CD4-positive, alpha-beta T cell treated with Interleukin-17A for 4 hours (primary cell): ENCODE measurements around the gene SP100.
A peak's percentile ranks its signal among the peaks of the same experiment; 100 is the strongest.

Experiments used
- DNase-seq: peaks from one replicate; pipeline ENCODE4 v3.0.0-alpha.2; 2020; ENCODE audit warnings: mixed read lengths

The SP100 gene

DNA sequence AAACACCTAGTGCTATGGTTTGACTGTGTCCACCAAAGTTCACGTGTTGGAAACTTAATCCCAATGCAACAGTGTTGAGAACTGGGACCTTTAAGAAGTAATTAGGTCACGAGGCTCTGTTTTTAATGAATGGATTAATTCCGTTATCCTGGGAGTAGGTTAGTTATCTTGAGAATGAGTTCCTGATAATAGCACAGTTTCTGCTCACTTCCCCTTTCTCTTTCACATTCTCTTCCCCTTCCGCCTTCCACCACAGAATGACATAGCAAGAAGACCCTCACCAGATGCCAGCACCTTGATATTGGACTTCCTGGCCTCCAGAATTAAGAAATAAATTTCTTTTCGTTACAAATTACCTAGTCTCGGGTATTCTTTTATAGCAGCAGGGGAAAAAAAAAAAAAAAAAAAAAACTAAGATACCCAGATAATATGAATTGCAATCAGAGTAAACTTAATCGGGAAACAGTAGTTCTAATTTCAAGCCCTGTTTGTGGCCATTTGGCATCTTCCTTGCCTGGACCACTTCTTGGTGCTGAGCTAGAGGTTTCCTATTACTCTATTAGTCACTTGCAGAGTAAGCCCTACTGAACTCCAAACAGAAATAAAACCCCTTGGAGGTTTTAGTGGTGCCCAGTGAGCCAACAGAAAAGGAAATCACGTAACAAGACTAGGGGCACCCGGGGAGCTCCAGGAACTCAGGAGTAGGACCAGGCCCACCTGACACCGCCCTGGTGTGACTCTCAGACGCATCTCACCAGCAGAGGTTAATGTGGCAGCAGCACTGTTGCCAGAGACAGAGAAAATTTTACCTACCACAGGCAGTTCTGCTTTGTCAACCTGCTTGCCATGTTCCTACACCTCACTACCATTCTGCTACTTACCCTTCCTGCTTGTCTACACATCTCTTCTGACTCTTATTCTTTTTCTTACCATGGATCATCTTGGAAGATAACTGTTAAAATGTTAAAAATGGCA, 149.1 kb downstream of the SP100 start:
- DNase-seq = no peak

- DNase-seq = no peak
These were observed 153.3 kb downstream of the SP100 start for GRCh38 chr2:230569298-230569697.

- DNase-seq = no peak
These were observed 155.0 kb downstream of the SP100 start for GRCh38 chr2:230570987-230571386.

DNA sequence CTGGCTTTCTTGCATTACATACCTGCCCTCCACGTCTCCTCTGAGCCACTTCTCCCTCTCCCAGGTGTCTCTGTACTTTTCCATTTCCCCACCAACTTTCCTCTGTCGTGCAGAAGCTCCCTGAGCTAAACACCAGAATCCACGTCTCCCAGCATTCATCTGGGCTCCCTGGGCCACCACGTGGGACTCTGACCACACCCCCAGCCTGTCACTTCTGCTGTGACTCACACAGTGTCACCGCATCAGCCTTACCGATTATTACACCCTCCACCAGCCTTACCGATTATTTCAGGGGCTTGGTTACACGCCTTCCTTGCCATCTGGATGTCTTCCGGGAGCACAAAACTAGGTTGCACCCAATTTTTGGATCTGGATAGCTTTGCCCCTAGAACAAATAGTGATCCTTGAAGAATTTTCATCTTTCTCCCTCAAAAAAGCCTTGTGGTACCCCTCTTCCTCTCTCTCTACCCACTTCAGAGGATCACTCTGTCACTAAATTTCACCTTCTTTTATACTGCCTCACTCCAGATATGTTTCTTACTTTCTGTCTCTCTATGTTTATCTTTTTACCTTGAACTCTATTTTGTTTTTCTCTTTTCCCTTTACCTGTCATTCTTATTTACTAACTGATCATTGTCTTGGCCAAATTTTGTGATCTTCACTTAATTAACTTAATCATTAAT, 159.8 kb downstream of the SP100 start:
- peak; percentile 54 for DNase-seq

GRCh38 chr2:230577114-230577513, 161.1 kb downstream of the SP100 start:
- no peak for DNase-seq

- no peak for DNase-seq
These were observed 162.1 kb downstream of the SP100 start for GRCh38 chr2:230578106-230578505.

- no peak for DNase-seq
These were observed 166.9 kb downstream of the SP100 start for GRCh38 chr2:230582851-230583283.

DNA sequence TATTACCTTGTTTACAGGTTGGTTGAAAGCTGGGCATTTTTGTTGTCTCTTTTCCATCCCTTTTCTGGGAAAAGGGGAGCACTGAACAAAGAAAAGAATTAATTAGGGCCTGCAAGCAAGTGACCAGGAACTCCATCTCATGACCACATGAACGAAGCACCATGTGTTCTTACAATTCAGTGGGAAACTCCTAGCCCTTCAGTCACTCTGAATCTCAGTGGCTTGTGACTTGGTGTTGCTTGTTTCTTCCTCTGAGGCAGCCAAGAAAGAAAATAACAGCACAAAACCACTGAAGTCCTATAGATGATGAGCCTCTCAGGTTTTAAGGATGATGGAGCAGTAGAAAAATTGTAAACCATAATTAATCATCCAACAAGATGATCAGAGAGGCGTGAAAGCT, 167.6 kb downstream of the SP100 start:
- DNase-seq = no peak

- no peak for DNase-seq
These were observed 170.5 kb downstream of the SP100 start for GRCh38 chr2:230586328-230586982.

- DNase-seq = no peak
These were observed 173.0 kb downstream of the SP100 start for GRCh38 chr2:230589025-230589424.

- no peak for DNase-seq
These were observed 173.6 kb downstream of the SP100 start for GRCh38 chr2:230589497-230590015.

DNA sequence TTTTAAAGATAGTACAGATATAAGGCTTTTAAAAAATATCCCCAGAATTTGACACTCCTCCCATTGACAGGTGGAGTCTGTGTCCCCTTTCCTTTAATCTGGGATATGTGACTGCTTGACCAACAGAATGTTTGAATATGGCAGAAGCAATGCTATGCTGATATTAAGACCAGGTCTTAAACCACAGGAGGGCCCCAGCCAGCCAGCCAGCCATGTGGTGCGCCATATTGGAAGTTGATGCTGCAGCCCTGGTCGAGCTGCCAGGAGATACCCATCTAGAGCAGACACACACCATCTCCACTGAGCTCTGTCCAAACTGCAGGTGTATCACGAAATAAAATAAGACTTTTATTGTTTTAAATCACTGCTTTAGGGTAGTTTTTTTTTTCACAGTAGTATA, 174.3 kb downstream of the SP100 start:
- DNase-seq = no peak

DNA sequence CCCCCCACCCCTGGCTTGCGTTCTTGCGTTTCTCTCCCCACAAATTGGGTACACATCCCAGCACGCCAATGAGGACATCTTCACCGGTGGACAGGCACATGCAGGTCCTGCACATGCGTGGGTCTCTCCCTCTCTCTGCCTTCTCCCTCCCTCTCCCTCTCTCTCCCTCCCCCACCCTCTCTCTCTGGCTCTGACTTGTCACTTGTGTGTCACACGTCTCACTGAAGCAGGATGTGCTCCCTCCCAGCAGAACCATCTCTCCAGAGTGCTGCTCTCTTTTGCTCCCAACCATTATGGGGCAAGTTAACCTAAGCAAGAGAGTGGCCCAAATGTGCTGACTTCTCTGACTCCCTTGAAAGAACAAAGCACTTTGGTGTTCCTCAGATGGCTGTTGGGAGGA, 175.8 kb downstream of the SP100 start:
- peak; percentile 48 for DNase-seq

GRCh38 chr2:230592775-230593174, 176.8 kb downstream of the SP100 start:
- no peak for DNase-seq
